IMR-90 (cell line): ENCODE measurements around the gene RBFOX2. TPM values are rescaled to one million over a fixed set of nuclear protein-coding genes. Genes with fewer than 3 reads are reported as not detected.

Source experiments
- ATAC-seq: fragments of 200-7000 bp; cut with Tn5 transposase; 2 replicates; pipeline ENCODE4 v1.9.1; 2020; ENCODE audit warnings: low read depth, mild to moderate bottlenecking, moderate library complexity
- BruUV-seq: library from RNA; stranded (reverse); fragments of 400-500 nt; replicated peaks from 2 replicates; lab custom pipeline; 2021; lab: Mats Ljungman, UMichigan
- CTCF ChIA-PET: fragments of 300-600 bp; formaldehyde crosslinking; extraction: SDS; loops from one replicate; lab custom pipeline; 2021; ENCODE audit warnings: antibody characterized with exemption; lab: Yijun Ruan, JAX
- POLR2A ChIA-PET: fragments of 300-600 bp; sonication (Branson Sonifier 250); formaldehyde crosslinking; loops from one replicate; lab custom pipeline; 2022; ENCODE audit warnings: antibody characterized with exemption; ENCODE audit not compliant: unreplicated experiment; lab: Charles Lee
- DNase-seq: peaks from one replicate; pipeline ENCODE4 v3.0.0; 2013
- H2AFZ ChIP-seq: replicated peaks from 2 replicates; pipeline ENCODE3; 2013; ENCODE audit warnings: low read length, mild to moderate bottlenecking; ENCODE audit not compliant: poor library complexity
- H2AK5ac ChIP-seq: 2 replicates; pipeline ENCODE4 v1.6.1; 2013; ENCODE audit warnings: low read depth, low read length, inconsistent platforms
- H2AK9ac ChIP-seq: replicated peaks from 2 replicates; pipeline ENCODE3; 2013; ENCODE audit warnings: mild to moderate bottlenecking, low read depth, low read length, moderate library complexity; ENCODE audit not compliant: poor library complexity
- H2BK120ac ChIP-seq: 2 replicates; pipeline ENCODE4 v1.6.1; 2013; ENCODE audit warnings: low read depth, low read length, inconsistent platforms
- H2BK15ac ChIP-seq: 3 replicates; pipeline ENCODE4 v1.6.1; 2013; ENCODE audit warnings: low read depth, low read length, inconsistent platforms
- H2BK20ac ChIP-seq: 2 replicates; pipeline ENCODE4 v1.6.1; 2013; ENCODE audit warnings: low read depth, mild to moderate bottlenecking, inconsistent platforms, low read length, moderate library complexity
- H2BK5ac ChIP-seq: 2 replicates; pipeline ENCODE4 v1.6.1; 2013; ENCODE audit warnings: mild to moderate bottlenecking, low read depth, low read length, inconsistent platforms; ENCODE audit not compliant: poor library complexity, severe bottlenecking
- H3K14ac ChIP-seq: replicated peaks from 2 replicates; pipeline ENCODE4 v1.6.1; 2013; ENCODE audit warnings: low read depth, low read length, inconsistent platforms
- H3K18ac ChIP-seq: 2 replicates; pipeline ENCODE4 v1.6.1; 2013; ENCODE audit warnings: low read depth, low read length, control low read depth
- H3K23ac ChIP-seq: 2 replicates; pipeline ENCODE4 v1.6.1; 2013; ENCODE audit warnings: low read depth, low read length, inconsistent platforms
- H3K27ac ChIP-seq: 2 replicates; pipeline ENCODE4 v1.5.1; 2013; ENCODE audit warnings: mild to moderate bottlenecking, control low read depth, low read length; ENCODE audit not compliant: insufficient read depth
- H3K27me3 ChIP-seq: 2 replicates; pipeline ENCODE4 v1.6.1; 2013; ENCODE audit warnings: low read length; ENCODE audit not compliant: control insufficient read depth, insufficient read depth
- H3K36me3 ChIP-seq: 2 replicates; pipeline ENCODE4 v1.6.1; 2013; ENCODE audit warnings: low read length, mixed read lengths; ENCODE audit not compliant: control insufficient read depth, insufficient read depth
- H3K4ac ChIP-seq: 2 replicates; pipeline ENCODE4 v1.6.1; 2013; ENCODE audit warnings: low read depth, low read length, inconsistent platforms
- H3K4me1 ChIP-seq: 2 replicates; pipeline ENCODE4 v1.6.1; 2013; ENCODE audit warnings: low read length, mixed read lengths; ENCODE audit not compliant: control insufficient read depth, insufficient read depth
- H3K4me2 ChIP-seq: 2 replicates; pipeline ENCODE4 v1.6.1; 2013; ENCODE audit warnings: low read depth, mild to moderate bottlenecking, control low read depth, low read length, moderate library complexity
- H3K4me3 ChIP-seq: 2 replicates; pipeline ENCODE4 v1.5.1; 2013; ENCODE audit warnings: low read depth, mild to moderate bottlenecking, control low read depth, low read length, moderate library complexity; ENCODE audit not compliant: insufficient read depth
- H3K56ac ChIP-seq: 2 replicates; pipeline ENCODE4 v1.6.1; 2013; ENCODE audit warnings: low read length, inconsistent platforms; ENCODE audit not compliant: insufficient read depth; ENCODE audit errors: extremely low read depth
- H3K79me1 ChIP-seq, 2 experiments: 2 replicates each; pipeline ENCODE4 v1.6.1; 2013; ENCODE audit warnings: low read length in 2 of 2, inconsistent platforms in 1 of 2, low read depth in 1 of 2
- H3K9ac ChIP-seq: 2 replicates; pipeline ENCODE4 v1.6.1; 2013; ENCODE audit warnings: low read depth, low read length, control low read depth
- H3K9me1 ChIP-seq: 2 replicates; pipeline ENCODE4 v1.6.1; 2013; ENCODE audit warnings: low read length, inconsistent platforms; ENCODE audit not compliant: insufficient read depth
- H3K9me3 ChIP-seq: 2 replicates; pipeline ENCODE4 v1.6.1; 2013; ENCODE audit warnings: low read length; ENCODE audit not compliant: control insufficient read depth, insufficient read depth
- H4K20me1 ChIP-seq: 2 replicates; pipeline ENCODE4 v1.6.1; 2013; ENCODE audit warnings: low read length, inconsistent platforms; ENCODE audit not compliant: insufficient read depth
- H4K5ac ChIP-seq: 2 replicates; pipeline ENCODE4 v1.6.1; 2013; ENCODE audit warnings: mild to moderate bottlenecking, low read depth, low read length, control low read depth
- H4K8ac ChIP-seq, 2 experiments: 2 replicates each; pipeline ENCODE4 v1.6.1; 2013; ENCODE audit warnings: low read depth in 2 of 2, low read length in 2 of 2, control low read depth in 1 of 2, inconsistent platforms in 1 of 2
- H4K91ac ChIP-seq: 2 replicates; pipeline ENCODE4 v1.6.1; 2013; ENCODE audit warnings: low read depth, low read length, inconsistent platforms; ENCODE audit not compliant: insufficient read depth
- FOS ChIP-seq: fragments of 150-350 bp; IDR thresholded peaks from 2 replicates; pipeline ENCODE4 v1.6.1; 2016; ENCODE audit warnings: low read depth, low read length
- MAFK ChIP-seq: IDR thresholded peaks from 2 replicates; pipeline ENCODE4 v1.6.1; 2012; ENCODE audit warnings: low read depth, low read length, improper control_type of control experiment
- WGBS, 2 experiments: methylation state at CpG; one replicate each; pipeline versions ENCODE4 v1.1.5 to v1.1.7; 2013; ENCODE audit warnings: missing lambda C conversion rate in 2 of 2; ENCODE audit not compliant: insufficient read length in 1 of 2; ENCODE audit errors: extremely low coverage in 2 of 2; 5-methylcytosine and 5-hydroxymethylcytosine counted together
- dilution Hi-C: fragments of 300-500 bp; cut with HindIII; formaldehyde crosslinking; loops from one replicate; pipeline ENCODE4 v1.14.3; 2018; ENCODE audit warnings: low sequenced_read_pairs; ENCODE audit not compliant: unreplicated experiment
- in situ Hi-C: fragments of 300-500 bp; cut with MboI; formaldehyde crosslinking; loops from 3 replicates; pipeline ENCODE4 v1.14.3; 2019; ENCODE audit warnings: low sequenced_read_pairs, inconsistent platforms, mixed read lengths
- intact Hi-C: fragments of 100-400 bp; cut with micrococcal nuclease; formaldehyde crosslinking; loops from 2 replicates; pipeline ENCODE4 v1.10.0; 2022
- polyA plus RNA-seq, 3 experiments: library from polyadenylated mRNA; depleted of rRNA; stranded (reverse); fragments of >200 nt; gene quantifications; 2 replicates each; pipeline ENCODE4 v1.2.3, GENCODE V29; 2012; ENCODE audit warnings: low replicate concordance in 1 of 3
- total RNA-seq: library from RNA; depleted of rRNA; stranded (reverse); fragments of >200 nt; gene quantifications from 2 replicates; pipeline ENCODE4 v1.2.3, GENCODE V29; 2012
- TF ChIP-seq, protein P1 (sequence below): fragments of 150-350 bp; IDR thresholded peaks from 2 replicates; pipeline ENCODE4 v1.6.1; 2016; ENCODE audit warnings: low read depth, mild to moderate bottlenecking, low read length, moderate library complexity, borderline replicate concordance

RBFOX2 gene
- total and polyA plus RNA-seq, 2 of the 4 experiments (the other 2 are of a cell fraction) = 146 to 178 TPM

DNA sequence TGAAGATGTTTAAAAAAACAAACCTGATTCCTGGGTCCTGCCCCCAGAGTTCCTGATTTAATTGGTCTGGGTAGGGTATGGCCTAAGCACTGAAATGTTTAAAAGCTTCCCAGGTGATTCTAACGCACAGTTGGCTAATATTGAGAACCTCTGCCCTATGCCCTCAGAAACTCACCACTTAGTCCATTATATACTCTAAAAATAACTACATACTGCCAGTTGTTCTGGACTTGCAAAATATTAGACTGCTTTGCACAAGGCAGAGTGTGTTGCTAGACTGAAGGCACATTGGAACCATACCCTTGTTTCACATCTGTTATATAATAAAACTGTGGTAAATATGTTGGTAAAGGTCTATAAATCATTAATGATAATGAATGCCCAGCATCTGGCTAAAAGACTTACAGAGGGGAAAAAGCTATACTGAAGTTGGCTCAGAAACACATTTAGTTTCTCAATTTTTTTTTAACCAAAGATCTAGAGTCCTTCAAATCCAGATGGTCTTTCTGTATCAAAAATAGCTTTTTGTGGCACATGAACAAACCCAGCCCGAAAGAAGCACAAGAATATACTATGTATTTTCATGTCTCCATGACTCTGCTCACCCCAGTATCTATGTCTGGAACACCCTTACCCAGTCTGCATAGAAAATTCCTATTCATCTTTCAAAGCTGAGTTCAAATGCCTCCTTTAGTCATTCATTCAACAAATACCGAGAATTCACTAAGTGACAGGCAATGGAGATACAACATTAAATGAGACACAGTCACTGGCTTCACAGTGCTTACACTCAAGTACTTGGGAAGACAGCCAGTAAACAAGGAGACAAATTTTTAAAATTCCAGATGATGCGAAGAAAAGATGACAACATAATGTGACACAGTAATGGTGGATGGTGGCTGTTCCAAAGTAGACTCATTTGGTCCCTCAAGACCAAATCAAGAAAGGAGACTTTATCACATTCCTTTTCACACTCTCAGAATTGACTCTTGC lies 44.1 kb downstream of the RBFOX2 start (continued):
- TF ChIP-seq, protein P1, sequence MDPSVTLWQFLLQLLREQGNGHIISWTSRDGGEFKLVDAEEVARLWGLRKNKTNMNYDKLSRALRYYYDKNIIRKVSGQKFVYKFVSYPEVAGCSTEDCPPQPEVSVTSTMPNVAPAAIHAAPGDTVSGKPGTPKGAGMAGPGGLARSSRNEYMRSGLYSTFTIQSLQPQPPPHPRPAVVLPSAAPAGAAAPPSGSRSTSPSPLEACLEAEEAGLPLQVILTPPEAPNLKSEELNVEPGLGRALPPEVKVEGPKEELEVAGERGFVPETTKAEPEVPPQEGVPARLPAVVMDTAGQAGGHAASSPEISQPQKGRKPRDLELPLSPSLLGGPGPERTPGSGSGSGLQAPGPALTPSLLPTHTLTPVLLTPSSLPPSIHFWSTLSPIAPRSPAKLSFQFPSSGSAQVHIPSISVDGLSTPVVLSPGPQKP = no peak
- TF ChIP-seq FOS = no peak

DNA sequence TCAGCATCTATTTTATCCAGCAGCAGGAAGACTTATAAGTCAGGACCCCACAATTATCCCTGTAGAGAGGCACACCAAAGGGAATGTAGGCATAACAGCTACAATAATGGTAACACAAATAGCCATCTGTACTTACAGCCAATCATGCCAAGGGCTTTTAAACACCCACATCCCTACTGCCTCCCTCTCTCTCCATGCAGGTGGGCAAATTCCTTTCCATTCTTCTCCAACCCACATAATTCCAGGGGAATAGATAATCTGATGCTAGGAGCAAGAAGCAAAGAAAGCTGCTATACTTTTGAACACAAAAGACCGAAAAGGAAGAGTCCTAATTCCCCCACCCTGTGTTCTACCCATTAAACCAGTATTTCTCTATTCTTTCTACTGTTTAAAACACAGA lies 46.7 kb downstream of the RBFOX2 start:
- no peak overlapping the region for H3K9ac ChIP-seq
- WGBS, 2 experiments = 100% methylated on average over 1 of the region's 1 CpG; no CpG with 5 or more reads in 1 of the 2 experiments
- dilution Hi-C loops (no loop called here), in situ Hi-C loops (no loop called here), intact Hi-C loops (no loop called here)
- no peak overlapping the region for H3K27ac ChIP-seq
- H4K8ac ChIP-seq = no peak overlapping the region
- ChIA-PET POLR2A (interaction anchor here (0.6 kb wide), 1 partner anchor 191 kb away, joined by 5 read pairs; no protein-coding TSS in a partner anchor), CTCF (interaction anchor here (0.8 kb wide), 1 partner anchor 84 kb away, joined by 3 read pairs; no protein-coding TSS in a partner anchor)
- no peaks in the 10 kb centered on the region for H3K9me3 ChIP-seq
- H3K4me3 ChIP-seq = no peak overlapping the region
- no peak overlapping the region for H2BK15ac ChIP-seq
- H3K14ac ChIP-seq = no peak overlapping the region
- no peaks in the 10 kb centered on the region for H3K27me3 ChIP-seq
- no peak overlapping the region for H3K56ac ChIP-seq
- no peak overlapping the region; the same call in 1 of the 2 replicates for H2AK5ac ChIP-seq
- H2AFZ ChIP-seq = no peak overlapping the region
- ATAC-seq (no peak), DNase-seq (no peak)
- H3K9me1 ChIP-seq = peaks cover 14% of the 10 kb centered on the region
- no peak overlapping the region for H2AK9ac ChIP-seq
- peaks cover 25% of the 10 kb centered on the region for H3K4me1 ChIP-seq
- no peak overlapping the region for H4K91ac ChIP-seq
- H2BK5ac ChIP-seq = no peak overlapping the region
- H3K36me3 ChIP-seq = no peaks in the 10 kb centered on the region
- H3K4me2 ChIP-seq = no peak overlapping the region
- BruUV-seq = no TSS peak
- TF ChIP-seq MAFK = no peak
- H3K18ac ChIP-seq = no peak overlapping the region
- H2BK120ac ChIP-seq = no peak overlapping the region
- no peak overlapping the region for H3K4ac ChIP-seq
- no peak overlapping the region for H2BK20ac ChIP-seq
- H3K23ac ChIP-seq = no peak overlapping the region
- H4K5ac ChIP-seq = no peak overlapping the region
- H3K79me1 ChIP-seq = peaks cover 46 to 91% of the 10 kb centered on the region in 2 experiments
- peaks cover 15% of the 10 kb centered on the region; the same call in 1 of the 2 replicates for H4K20me1 ChIP-seq
